A549 (cell line): ENCODE results near the gene OOSP3. TPM values are rescaled to one million over a fixed set of nuclear protein-coding genes. Genes with fewer than 3 reads are reported as not detected.

ENCODE experiments used
- ATAC-seq, 2 experiments: fragments of 200-7000 bp in 1 of 2; fragments of >200 bp in 1 of 2; cut with Nextera tagmentation in 1 of 2; cut with Tn5 transposase in 1 of 2; 3 replicates each; pipeline versions ENCODE4 v1.8.0 to v1.9.1; 2018 to 2020; ENCODE audit warnings: mild to moderate bottlenecking in 1 of 2, moderate library complexity in 1 of 2
- CTCF ChIA-PET: fragments of 300-600 bp; sonication (Branson Sonifier 250); formaldehyde crosslinking; extraction: SDS; loops from one replicate; lab custom pipeline; 2021; ENCODE audit warnings: antibody characterized with exemption, inconsistent platforms; lab: Yijun Ruan, JAX
- POLR2A ChIA-PET: fragments of 350-600 bp; formaldehyde crosslinking; extraction: SDS; loops from one replicate; lab custom pipeline; 2021; ENCODE audit warnings: antibody characterized with exemption, inconsistent platforms; lab: Yijun Ruan, JAX
- DNase-seq, 2 experiments: peaks; one replicate each; pipeline versions ENCODE4 v3.0.0 to v3.0.0-alpha.2; 2011 to 2016; ENCODE audit warnings: low read depth in 1 of 2, low spot score in 1 of 2
- FAIRE-seq: peaks from 2 replicates; lab custom pipeline; 2011; peaks lifted over from hg19 to GRCh38; lab: Jason Lieb, UNC
- H3K27ac ChIP-seq, 2 experiments: fragments of >200 bp; sonication (Bioruptor Twin); formaldehyde crosslinking; 3 replicates each; pipeline ENCODE4 v1.5.1; 2016 to 2017
- H3K4me1 ChIP-seq: fragments of >200 bp; sonication (Bioruptor Twin); formaldehyde crosslinking; 3 replicates; pipeline ENCODE4 v1.6.1; 2016
- H3K4me2 ChIP-seq: fragments of >200 bp; sonication (Bioruptor Twin); formaldehyde crosslinking; 3 replicates; pipeline ENCODE4 v1.6.1; 2016
- H3K4me3 ChIP-seq: fragments of >200 bp; sonication (Bioruptor Twin); formaldehyde crosslinking; 3 replicates; pipeline ENCODE4 v1.5.1; 2016
- H3K9me3 ChIP-seq: fragments of >200 bp; sonication (Bioruptor Twin); formaldehyde crosslinking; 3 replicates; pipeline ENCODE4 v1.6.1; 2016
- BCL3 ChIP-seq: fragments of >200 bp; sonication (Bioruptor Twin); formaldehyde crosslinking; IDR thresholded peaks from 3 replicates; pipeline ENCODE4 v1.6.1; 2016
- CBX2 ChIP-seq: fragments of 200-600 bp; sonication (generic); IDR thresholded peaks from 2 replicates; pipeline ENCODE4 v1.6.1; 2016; ENCODE audit warnings: low read depth, mild to moderate bottlenecking, borderline replicate concordance
- CBX8 ChIP-seq: fragments of 200-600 bp; sonication (generic); IDR thresholded peaks from 2 replicates; pipeline ENCODE4 v1.6.1; 2016
- EHMT2 ChIP-seq: fragments of 200-600 bp; sonication (generic); IDR thresholded peaks from 2 replicates; pipeline ENCODE4 v1.6.1; 2016; ENCODE audit warnings: antibody characterized with exemption, low read depth, mild to moderate bottlenecking, moderate library complexity
- ESRRA ChIP-seq: fragments of 150-350 bp; IDR thresholded peaks from 2 replicates; pipeline ENCODE4 v1.6.1; 2014; ENCODE audit warnings: mild to moderate bottlenecking, low read length, borderline replicate concordance
- FOXS1 ChIP-seq: fragments of 250-450 bp; sonication (Bioruptor Pico); IDR thresholded peaks from 2 replicates; pipeline ENCODE4 v1.5.0; 2020; ENCODE audit warnings: mild to moderate bottlenecking, moderate library complexity
- GATA3 ChIP-seq: IDR thresholded peaks from 2 replicates; pipeline ENCODE4 v1.6.1; 2012; ENCODE audit warnings: borderline replicate concordance
- HES2 ChIP-seq: fragments of >200 bp; sonication (Bioruptor Twin); formaldehyde crosslinking; IDR thresholded peaks from 2 replicates; pipeline ENCODE4 v1.6.1; 2016
- HOXA7 ChIP-seq: fragments of 250-450 bp; sonication (Bioruptor Pico); IDR thresholded peaks from 2 replicates; pipeline ENCODE4 v1.5.0; 2020; ENCODE audit warnings: mild to moderate bottlenecking, moderate library complexity
- JUNB ChIP-seq: fragments of >200 bp; sonication (Bioruptor Twin); formaldehyde crosslinking; IDR thresholded peaks from 2 replicates; pipeline ENCODE4 v1.6.1; 2016
- KDM5A ChIP-seq: fragments of 200-600 bp; sonication (generic); IDR thresholded peaks from 2 replicates; pipeline ENCODE4 v1.6.1; 2016; ENCODE audit warnings: antibody characterized with exemption, mild to moderate bottlenecking
- MAFK ChIP-seq: fragments of 450-650 bp; IDR thresholded peaks from 2 replicates; pipeline ENCODE4 v1.6.1; 2014; ENCODE audit not compliant: partially characterized antibody
- MYC ChIP-seq: IDR thresholded peaks from 2 replicates; pipeline ENCODE4 v1.6.1; 2012; ENCODE audit warnings: mild to moderate bottlenecking, inconsistent platforms, low read length, improper control_type of control experiment, borderline replicate concordance
- RAD21 ChIP-seq, 2 experiments: fragments of >200 bp in 1 of 2; sonication (Bioruptor Twin) in 1 of 2; formaldehyde crosslinking in 1 of 2; IDR thresholded peaks in 1 of 2; conservative IDR thresholded peaks in 1 of 2; 2 replicates in 1 of 2; 3 replicates in 1 of 2; pipeline ENCODE4 v1.6.1; 2012 to 2018; ENCODE audit warnings: inconsistent platforms in 1 of 2
- RCOR1 ChIP-seq: fragments of 150-350 bp; IDR thresholded peaks from 2 replicates; pipeline ENCODE4 v1.6.1; 2014; ENCODE audit warnings: antibody characterized with exemption, low read length, low read depth
- TFCP2L1 ChIP-seq: fragments of 250-450 bp; sonication (Bioruptor Pico); IDR thresholded peaks from 2 replicates; pipeline ENCODE4 v1.5.0; 2021; ENCODE audit warnings: mild to moderate bottlenecking
- ZC3H11A ChIP-seq: fragments of 450-650 bp; IDR thresholded peaks from 2 replicates; pipeline ENCODE4 v1.6.1; 2014; ENCODE audit warnings: antibody characterized with exemption, mild to moderate bottlenecking
- ZNF302 ChIP-seq: fragments of 250-450 bp; sonication (Bioruptor Pico); IDR thresholded peaks from 2 replicates; pipeline ENCODE4 v1.9.0; 2021; ENCODE audit warnings: inconsistent platforms, mild to moderate bottlenecking, moderate library complexity
- ZSCAN20 ChIP-seq: fragments of 250-450 bp; sonication (Bioruptor Pico); IDR thresholded peaks from 2 replicates; pipeline ENCODE4 v1.8.0; 2022; ENCODE audit warnings: mild to moderate bottlenecking, moderate library complexity
- WGBS: methylation state at CpG from one replicate; pipeline ENCODE4 v1.1.6; 2017; ENCODE audit errors: missing lambda C conversion rate; 5-methylcytosine and 5-hydroxymethylcytosine counted together
- polyA plus RNA-seq, 4 experiments: library from polyadenylated mRNA; depleted of rRNA in 3 of 4; stranded (reverse); fragments of >200 nt; fragmentation: RNase III in 1 of 4; extraction: RNeasy Plus Mini Kit Qiagen cat#74134 plus additional on column Dnase treatment in 1 of 4; gene quantifications; 2 replicates in 3 of 4; 3 replicates in 1 of 4; pipeline ENCODE4 v1.2.3, GENCODE V29; 2011 to 2017
- TF ChIP-seq, protein P1 (sequence below): fragments of >200 bp; sonication (Bioruptor Twin); formaldehyde crosslinking; IDR thresholded peaks from 3 replicates; pipeline ENCODE4 v1.5.1; 2016
- TF ChIP-seq, protein P2 (sequence below): IDR thresholded peaks from 2 replicates; pipeline ENCODE4 v1.6.1; 2012
- TF ChIP-seq, protein P3 (sequence below): IDR thresholded peaks from 2 replicates; pipeline ENCODE4 v1.6.1; 2012

OOSP3 gene
- polyA plus RNA-seq, 2 of the 4 experiments (the other 2 are of a cell fraction): not detected

GRCh38 chr11:59872076-59872475 lies 6.5 kb upstream of the OOSP3 start:
- TF ChIP-seq ZNF302 (CRISPR knock-in tag) (no peak), MYC (no peak), TFCP2L1 (CRISPR knock-in tag) (no peak), MAFK (no peak), RCOR1 (no peak), CBX8 (no peak)
- TF ChIP-seq, protein P1, sequence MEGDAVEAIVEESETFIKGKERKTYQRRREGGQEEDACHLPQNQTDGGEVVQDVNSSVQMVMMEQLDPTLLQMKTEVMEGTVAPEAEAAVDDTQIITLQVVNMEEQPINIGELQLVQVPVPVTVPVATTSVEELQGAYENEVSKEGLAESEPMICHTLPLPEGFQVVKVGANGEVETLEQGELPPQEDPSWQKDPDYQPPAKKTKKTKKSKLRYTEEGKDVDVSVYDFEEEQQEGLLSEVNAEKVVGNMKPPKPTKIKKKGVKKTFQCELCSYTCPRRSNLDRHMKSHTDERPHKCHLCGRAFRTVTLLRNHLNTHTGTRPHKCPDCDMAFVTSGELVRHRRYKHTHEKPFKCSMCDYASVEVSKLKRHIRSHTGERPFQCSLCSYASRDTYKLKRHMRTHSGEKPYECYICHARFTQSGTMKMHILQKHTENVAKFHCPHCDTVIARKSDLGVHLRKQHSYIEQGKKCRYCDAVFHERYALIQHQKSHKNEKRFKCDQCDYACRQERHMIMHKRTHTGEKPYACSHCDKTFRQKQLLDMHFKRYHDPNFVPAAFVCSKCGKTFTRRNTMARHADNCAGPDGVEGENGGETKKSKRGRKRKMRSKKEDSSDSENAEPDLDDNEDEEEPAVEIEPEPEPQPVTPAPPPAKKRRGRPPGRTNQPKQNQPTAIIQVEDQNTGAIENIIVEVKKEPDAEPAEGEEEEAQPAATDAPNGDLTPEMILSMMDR: no peak
- CTCF ChIA-PET: no interaction called here
- Histone ChIP-seq H3K27ac (no peak overlapping the region), H3K4me1 (no peaks in the 10 kb centered on the region), H3K4me2 (no peak overlapping the region), H3K4me3 (no peak overlapping the region), H3K9me3 (no peaks in the 10 kb centered on the region)
- POLR2A ChIA-PET: no interaction called here
- FAIRE-seq (no peak), DNase-seq (no peak), ATAC-seq (no peak)

GRCh38 chr11:59875856-59876519 lies 2.6 kb upstream of the OOSP3 start:
- Histone ChIP-seq H3K27ac (no peak overlapping the region), H3K4me1 (no peaks in the 10 kb centered on the region), H3K4me2 (no peak overlapping the region), H3K9me3 (no peaks in the 10 kb centered on the region), H3K4me3 (no peak overlapping the region)
- TF ChIP-seq, protein P2, sequence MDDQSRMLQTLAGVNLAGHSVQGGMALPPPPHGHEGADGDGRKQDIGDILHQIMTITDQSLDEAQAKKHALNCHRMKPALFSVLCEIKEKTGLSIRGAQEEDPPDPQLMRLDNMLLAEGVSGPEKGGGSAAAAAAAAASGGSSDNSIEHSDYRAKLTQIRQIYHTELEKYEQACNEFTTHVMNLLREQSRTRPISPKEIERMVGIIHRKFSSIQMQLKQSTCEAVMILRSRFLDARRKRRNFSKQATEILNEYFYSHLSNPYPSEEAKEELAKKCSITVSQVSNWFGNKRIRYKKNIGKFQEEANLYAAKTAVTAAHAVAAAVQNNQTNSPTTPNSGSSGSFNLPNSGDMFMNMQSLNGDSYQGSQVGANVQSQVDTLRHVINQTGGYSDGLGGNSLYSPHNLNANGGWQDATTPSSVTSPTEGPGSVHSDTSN: no peak
- TF ChIP-seq EHMT2 (no peak), ZC3H11A (no peak), GATA3 (no peak), FOXS1 (no peak), ESRRA (no peak), HOXA7 (CRISPR knock-in tag) (no peak), ZSCAN20 (CRISPR knock-in tag) (no peak), RCOR1 (no peak), HES2 (no peak), JUNB (no peak), ZNF302 (CRISPR knock-in tag) (no peak), CBX2 (no peak), BCL3 (no peak), KDM5A (no peak), RAD21 (conservative IDR thresholded peaks at IDR 0.05 in 1 of 2, IDR thresholded peaks at IDR 0.05 in 1 of 2) (no peak)
- TF ChIP-seq, protein P3, sequence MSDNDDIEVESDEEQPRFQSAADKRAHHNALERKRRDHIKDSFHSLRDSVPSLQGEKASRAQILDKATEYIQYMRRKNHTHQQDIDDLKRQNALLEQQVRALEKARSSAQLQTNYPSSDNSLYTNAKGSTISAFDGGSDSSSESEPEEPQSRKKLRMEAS: no peak
- WGBS: 30% methylated on average over 9 of the region's 9 CpGs
- POLR2A ChIA-PET: no interaction called here
- CTCF ChIA-PET: no interaction called here
- DNase-seq (no peak), ATAC-seq (no peak), FAIRE-seq (no peak)
